GM19099 (cell line): ENCODE results near the gene THOC7.

Experiments used
- POLR2A ChIP-seq: IDR thresholded peaks from 3 replicates; pipeline ENCODE4 v1.6.1; 2011; ENCODE audit warnings: low read depth; ENCODE audit not compliant: insufficient read length; ENCODE audit errors: extremely low read depth

THOC7 gene

GRCh38 chr3:63824309-63824708 is 39.3 kb downstream of the THOC7 start:
- no peak for TF ChIP-seq POLR2A

GRCh38 chr3:63819151-63819398 is 44.5 kb downstream of the THOC7 start, which contains the start of gene C3orf49:
Gene C3orf49, plus strand, starts transcription at chr3:63819299. Its CDS starts 173 bp downstream, at chr3:63819472.
- no peak for TF ChIP-seq POLR2A

- TF ChIP-seq POLR2A = no peak
Observed at GRCh38 chr3:63818282-63819150, 45.1 kb downstream of the THOC7 start.

- TF ChIP-seq POLR2A = no peak
Observed at GRCh38 chr3:63817225-63817624, 46.4 kb downstream of the THOC7 start.

- no peak for TF ChIP-seq POLR2A
Observed at GRCh38 chr3:63814237-63814636, 49.4 kb downstream of the THOC7 start.

- no peak for TF ChIP-seq POLR2A
Observed at GRCh38 chr3:63809607-63810006, 54.0 kb downstream of the THOC7 start.

- no peak for TF ChIP-seq POLR2A
Observed at GRCh38 chr3:63808633-63809032, 55.0 kb downstream of the THOC7 start.

GRCh38 chr3:63807961-63808565 is 55.5 kb downstream of the THOC7 start:
- no peak for TF ChIP-seq POLR2A

- TF ChIP-seq POLR2A = no peak
Observed at GRCh38 chr3:63803911-63804310, 59.7 kb downstream of the THOC7 start.

- TF ChIP-seq POLR2A = no peak
Observed at GRCh38 chr3:63800097-63800496, 63.5 kb downstream of the THOC7 start.

GRCh38 chr3:63798949-63799348 is 64.7 kb downstream of the THOC7 start:
- no peak for TF ChIP-seq POLR2A

GRCh38 chr3:63798544-63798943 is 65.1 kb downstream of the THOC7 start:
- no peak for TF ChIP-seq POLR2A

GRCh38 chr3:63795438-63795837 is 68.2 kb downstream of the THOC7 start:
- no peak for TF ChIP-seq POLR2A

- TF ChIP-seq POLR2A = no peak
Observed at GRCh38 chr3:63791974-63792373, 71.6 kb downstream of the THOC7 start.
